ENCODE results near the gene FBXW11.

DNA sequence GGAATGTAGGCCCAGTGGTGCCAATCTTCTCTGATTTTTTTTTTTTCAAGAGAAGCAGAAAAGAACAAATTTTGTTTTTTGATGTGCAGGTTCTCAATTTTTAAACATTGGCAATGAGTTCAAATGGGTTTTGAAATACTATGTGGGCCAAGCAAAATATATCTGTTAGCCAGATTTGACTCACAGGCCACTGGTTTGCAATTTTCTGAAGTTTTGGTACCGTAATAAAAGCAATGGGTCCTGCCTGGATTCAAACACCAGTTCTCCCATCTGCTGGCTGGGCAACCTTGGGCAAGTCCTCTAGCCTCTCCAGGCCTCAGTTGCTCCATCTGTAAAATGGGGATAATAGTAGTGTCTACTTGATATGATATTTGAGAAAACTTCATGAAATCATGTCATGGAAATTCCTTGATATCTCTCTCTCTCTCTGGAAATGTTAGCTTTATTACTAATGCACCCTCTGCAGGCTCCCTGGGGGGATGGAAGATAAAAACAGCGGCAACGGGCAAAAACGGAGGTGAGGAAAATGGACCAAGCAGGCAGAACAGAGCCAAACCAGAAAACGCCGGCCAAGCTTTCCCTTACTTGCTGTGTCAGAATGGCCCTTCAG lies 157.4 kb downstream of the FBXW11 start:
- TF ChIP-seq SUZ12 (IDR thresholded peaks at IDR 0.05), result no peak
- no peak for TF ChIP-seq SP1 (IDR thresholded peaks at IDR 0.05)
- TF ChIP-seq NFRKB (IDR thresholded peaks at IDR 0.05), result no peak
- TF ChIP-seq ZNF384 (IDR thresholded peaks at IDR 0.05), result no peak
- no peak for TF ChIP-seq HDGF (IDR thresholded peaks at IDR 0.05; ENCODE audit: borderline replicate concordance)
- TF ChIP-seq BHLHE40 (IDR thresholded peaks at IDR 0.05; ENCODE audit: borderline replicate concordance), result no peak
